ENCODE results near the gene TMEM253.

The TMEM253 gene

DNA sequence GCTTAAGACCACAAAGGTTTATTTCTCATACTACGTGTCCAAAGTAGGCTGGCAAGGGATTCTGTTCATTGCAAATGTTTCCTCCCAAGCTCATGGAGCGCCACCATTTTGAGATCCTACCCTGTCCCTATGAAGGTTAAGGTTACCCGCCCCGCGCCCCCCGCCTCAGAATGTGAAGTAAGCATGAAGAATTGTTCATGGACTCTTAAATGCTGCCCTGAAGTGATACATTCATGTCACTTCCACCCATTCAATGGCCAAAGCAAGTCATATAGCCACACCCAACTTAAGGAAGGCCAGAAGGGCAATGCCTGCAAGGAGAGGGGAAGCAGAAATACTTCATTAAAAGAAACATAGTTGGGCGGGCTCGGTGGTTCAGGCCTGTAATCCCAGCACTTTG is 4.2 kb downstream of the TMEM253 start:
- no peak for DNase-seq (ENCODE audit: low read depth)
- H3K4me3 ChIP-seq (ENCODE audit: low read length), result no peak overlapping the region
- TF ChIP-seq, protein P1, sequence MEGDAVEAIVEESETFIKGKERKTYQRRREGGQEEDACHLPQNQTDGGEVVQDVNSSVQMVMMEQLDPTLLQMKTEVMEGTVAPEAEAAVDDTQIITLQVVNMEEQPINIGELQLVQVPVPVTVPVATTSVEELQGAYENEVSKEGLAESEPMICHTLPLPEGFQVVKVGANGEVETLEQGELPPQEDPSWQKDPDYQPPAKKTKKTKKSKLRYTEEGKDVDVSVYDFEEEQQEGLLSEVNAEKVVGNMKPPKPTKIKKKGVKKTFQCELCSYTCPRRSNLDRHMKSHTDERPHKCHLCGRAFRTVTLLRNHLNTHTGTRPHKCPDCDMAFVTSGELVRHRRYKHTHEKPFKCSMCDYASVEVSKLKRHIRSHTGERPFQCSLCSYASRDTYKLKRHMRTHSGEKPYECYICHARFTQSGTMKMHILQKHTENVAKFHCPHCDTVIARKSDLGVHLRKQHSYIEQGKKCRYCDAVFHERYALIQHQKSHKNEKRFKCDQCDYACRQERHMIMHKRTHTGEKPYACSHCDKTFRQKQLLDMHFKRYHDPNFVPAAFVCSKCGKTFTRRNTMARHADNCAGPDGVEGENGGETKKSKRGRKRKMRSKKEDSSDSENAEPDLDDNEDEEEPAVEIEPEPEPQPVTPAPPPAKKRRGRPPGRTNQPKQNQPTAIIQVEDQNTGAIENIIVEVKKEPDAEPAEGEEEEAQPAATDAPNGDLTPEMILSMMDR (conservative IDR thresholded peaks at IDR 0.05; ENCODE audit: low read depth, low read length), result no peak

GRCh38 chr14:21106176-21106497 is 5.3 kb downstream of the TMEM253 start:
- TF ChIP-seq, protein P1 (conservative IDR thresholded peaks at IDR 0.05; ENCODE audit: low read depth, low read length), result no peak
- no peak for DNase-seq (ENCODE audit: low read depth)
- H3K4me3 ChIP-seq (ENCODE audit: low read length), result peak overlapping the region; percentile 7

- peak overlapping the region; percentile 7 for H3K4me3 ChIP-seq (ENCODE audit: low read length)
- no peak for DNase-seq (ENCODE audit: low read depth)
- TF ChIP-seq, protein P1 (conservative IDR thresholded peaks at IDR 0.05; ENCODE audit: low read depth, low read length), result peak; percentile 99
Observed at GRCh38 chr14:21106498-21107282, 5.8 kb downstream of the TMEM253 start.

GRCh38 chr14:21107283-21107800 is 6.5 kb downstream of the TMEM253 start:
- DNase-seq (ENCODE audit: low read depth), result no peak
- TF ChIP-seq, protein P1 (conservative IDR thresholded peaks at IDR 0.05; ENCODE audit: low read depth, low read length), result no peak
- no peak overlapping the region for H3K4me3 ChIP-seq (ENCODE audit: low read length)

DNA sequence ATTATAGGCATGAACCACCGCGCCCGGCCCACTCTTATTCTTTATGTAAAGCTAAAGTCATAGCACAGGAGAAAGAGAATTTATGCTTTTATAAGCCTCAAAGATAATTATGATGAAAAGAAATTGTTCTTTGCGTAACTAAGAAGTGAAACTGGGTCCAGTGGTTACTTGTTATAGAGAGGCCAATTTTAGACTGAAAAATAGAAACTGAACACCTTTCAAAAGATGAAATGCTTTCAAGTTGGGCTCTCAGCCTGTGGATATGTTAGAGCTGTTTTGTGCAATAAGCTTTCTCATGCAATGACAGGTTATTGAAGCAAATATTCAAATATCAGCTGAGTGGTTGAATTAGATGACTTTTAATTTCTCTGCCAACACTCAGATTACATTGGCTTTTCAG is 7.9 kb downstream of the TMEM253 start:
- no peak for DNase-seq (ENCODE audit: low read depth)
- no peak overlapping the region for H3K4me3 ChIP-seq (ENCODE audit: low read length)
- TF ChIP-seq, protein P1 (conservative IDR thresholded peaks at IDR 0.05; ENCODE audit: low read depth, low read length), result no peak

DNA sequence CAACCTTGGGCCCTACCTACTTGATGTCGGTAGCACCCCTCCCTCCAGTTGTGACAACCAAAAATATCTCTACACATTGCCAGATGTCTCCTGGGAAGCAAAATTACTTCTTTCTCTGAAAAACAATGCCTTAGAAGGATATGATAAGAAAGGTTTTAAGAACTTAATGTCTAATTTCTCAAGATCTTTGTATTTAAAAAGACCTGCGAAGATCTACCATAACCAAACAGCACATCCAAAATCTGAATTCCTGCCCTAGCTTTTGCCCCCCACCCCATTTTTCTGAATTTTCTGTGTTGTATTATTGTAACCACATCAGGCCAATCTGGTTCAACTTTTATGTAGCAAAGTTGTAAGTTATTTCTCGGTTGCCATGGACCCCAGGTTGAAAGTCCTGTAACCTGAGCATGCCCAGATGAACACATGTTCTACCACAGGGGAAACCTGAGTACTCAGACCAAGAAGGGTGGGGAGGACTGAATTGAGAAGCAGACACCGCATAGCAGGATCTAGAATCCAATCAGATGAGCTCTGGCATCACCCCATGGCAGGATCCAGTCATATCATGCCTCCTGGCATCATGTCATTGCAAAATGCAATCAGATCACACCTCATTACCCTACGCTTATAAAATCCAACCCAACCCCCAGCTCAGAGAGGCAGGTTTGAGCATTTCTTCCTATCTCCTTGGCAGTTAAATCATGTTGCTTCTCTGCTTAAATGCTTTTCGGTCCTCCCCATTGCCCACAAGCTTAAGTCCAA is 8.7 kb downstream of the TMEM253 start:
- TF ChIP-seq, protein P1 (conservative IDR thresholded peaks at IDR 0.05; ENCODE audit: low read depth, low read length), result no peak
- DNase-seq (ENCODE audit: low read depth), result no peak
- no peak overlapping the region for H3K4me3 ChIP-seq (ENCODE audit: low read length)
